Hematopoietic multipotent progenitor cell treated with erythropoietin and hydrocortisone succinate and interleukin-3 and kit ligand, for 6 days (in vitro differentiated cells): Measurements from ENCODE around the gene QRICH1.

Experiments used
- DNase-seq: peaks from one replicate; pipeline ENCODE4 v3.0.0-alpha.2; 2015

Gene QRICH1

GRCh38 chr3:48993834-48994233 is 100.0 kb downstream of the QRICH1 start:
- DNase-seq, result no peak

- no peak for DNase-seq
Observed at GRCh38 chr3:48991851-48992545, 101.9 kb downstream of the QRICH1 start.

DNA sequence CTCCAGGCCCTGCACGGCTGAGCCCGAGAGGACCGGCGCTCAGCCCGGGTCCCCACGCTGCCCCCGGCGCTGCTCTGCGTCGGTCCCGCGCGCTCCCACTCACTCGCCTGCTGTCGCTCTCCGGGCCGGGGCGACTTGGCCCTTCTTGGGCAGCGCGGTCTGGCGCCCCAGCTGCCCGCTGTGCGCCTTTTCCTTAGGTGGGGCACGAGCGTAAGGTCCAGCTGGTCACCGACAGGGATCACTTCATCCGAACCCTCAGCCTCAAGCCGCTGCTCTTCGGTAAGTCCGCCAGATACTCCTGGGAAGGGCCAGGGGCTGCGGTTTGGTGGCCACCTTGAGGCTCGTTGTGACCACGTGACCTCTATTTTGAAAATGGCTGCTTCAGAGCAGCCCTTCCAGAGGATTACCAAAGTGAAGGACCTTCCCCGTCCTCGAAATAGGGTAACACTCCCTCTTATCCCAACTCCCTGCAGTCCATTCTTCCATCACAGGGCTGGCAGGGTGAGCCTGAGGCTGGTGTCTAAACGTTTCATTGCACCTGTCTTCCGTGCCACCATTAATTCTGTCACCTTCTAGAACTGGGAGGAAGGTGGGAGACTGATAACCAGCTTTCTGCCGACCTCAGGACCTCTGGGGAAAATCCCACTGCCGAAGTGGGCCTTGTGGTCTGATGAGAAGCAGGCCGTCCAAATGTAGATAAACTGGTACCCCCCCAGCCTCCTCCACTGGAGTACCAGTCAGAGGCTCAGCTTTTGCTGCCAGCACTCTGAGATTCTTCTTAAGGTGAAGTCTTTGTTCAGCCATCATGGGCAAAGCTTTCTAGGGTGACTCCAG is 103.0 kb downstream of the QRICH1 start:
- peak; percentile 74 for DNase-seq

DNA sequence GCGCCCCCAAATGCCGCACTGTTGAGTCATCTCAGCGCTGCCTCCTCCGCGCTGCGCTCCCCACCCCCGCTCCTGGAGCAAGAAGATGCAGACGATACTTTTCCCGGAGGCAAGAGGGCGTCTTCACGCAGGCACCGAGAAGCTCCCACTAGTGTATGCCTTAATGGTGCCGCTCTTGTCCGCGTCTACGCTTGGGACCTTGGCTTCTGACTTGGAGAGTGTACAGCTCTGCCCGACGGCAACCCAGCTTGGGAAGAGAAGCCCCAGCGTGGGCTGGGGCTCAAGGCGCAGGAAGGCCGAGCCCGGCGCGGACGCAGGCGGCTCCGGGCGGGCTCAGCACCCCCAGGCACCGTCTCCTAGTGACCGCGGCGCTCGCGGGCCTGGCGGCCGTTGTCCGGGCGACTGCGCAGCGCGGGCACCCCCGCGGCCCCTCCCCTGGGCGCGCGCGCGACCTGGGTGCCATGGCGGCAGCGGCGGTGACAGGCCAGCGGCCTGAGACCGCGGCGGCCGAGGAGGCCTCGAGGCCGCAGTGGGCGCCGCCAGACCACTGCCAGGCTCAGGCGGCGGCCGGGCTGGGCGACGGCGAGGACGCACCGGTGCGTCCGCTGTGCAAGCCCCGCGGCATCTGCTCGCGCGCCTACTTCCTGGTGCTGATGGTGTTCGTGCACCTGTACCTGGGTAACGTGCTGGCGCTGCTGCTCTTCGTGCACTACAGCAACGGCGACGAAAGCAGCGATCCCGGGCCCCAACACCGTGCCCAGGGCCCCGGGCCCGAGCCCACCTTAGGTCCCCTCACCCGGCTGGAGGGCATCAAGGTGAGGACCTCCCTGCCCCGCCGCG is 103.9 kb downstream of the QRICH1 start, which contains the start of gene P4HTM:
Gene P4HTM, plus strand, starts transcription at position 446 of the 840 bp plus-strand sequence. Its CDS starts 16 bp downstream, at position 462.
- peak; percentile 92 for DNase-seq

DNA sequence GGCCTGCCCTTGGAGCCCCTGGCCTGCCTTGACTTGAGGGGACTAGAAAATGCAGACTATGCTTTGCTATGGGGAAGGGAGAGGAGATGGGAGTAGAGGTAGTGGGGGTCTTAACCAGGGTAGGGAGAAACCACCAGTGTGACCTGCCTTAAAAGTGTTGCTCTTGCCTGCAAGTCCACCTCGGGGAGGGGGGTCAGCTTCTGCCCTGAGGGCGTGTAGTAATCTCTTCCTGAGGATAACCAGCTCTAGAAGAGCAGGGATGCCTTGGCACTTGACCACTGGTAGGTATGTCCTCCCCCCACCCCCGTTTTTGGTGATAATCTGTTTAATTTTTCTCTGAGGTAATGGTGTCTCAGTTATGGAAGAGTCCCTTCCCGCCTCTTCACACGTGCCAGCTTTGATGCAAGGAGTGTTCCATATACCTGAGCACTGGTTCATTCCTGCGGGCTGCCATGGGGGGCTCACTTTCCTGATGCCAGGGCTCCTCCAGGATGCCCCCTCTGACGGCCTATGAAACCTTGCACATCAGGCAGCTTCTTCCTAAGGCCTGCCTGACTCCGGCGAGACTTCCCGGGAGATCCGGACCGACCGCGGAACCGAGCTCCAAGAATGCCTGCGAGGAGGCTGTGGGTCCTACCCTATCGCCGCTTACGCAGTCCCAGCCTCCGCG is 104.6 kb downstream of the QRICH1 start:
- peak; percentile 41 for DNase-seq

GRCh38 chr3:48985831-48986376 is 108.0 kb downstream of the QRICH1 start:
- no peak for DNase-seq

DNA sequence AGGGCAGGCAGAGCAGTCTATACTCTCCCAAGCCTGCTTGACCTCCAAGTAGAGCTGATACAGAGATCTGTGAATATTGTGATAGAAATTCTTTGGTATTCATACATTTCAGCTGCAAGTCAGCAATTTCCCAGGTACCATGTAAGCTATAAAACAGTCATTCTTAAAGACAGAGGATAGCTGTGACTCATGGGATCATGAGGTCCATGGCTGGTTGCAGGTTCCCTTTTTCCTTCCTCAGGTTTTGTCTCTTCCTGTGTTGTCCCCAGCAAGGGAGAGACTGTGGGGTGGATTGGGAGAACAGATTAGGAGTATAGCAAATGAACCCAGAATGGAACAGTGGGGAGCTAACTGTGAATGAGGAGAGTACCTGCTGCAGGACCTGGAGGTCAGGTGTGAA is 109.2 kb downstream of the QRICH1 start:
- no peak for DNase-seq

DNA sequence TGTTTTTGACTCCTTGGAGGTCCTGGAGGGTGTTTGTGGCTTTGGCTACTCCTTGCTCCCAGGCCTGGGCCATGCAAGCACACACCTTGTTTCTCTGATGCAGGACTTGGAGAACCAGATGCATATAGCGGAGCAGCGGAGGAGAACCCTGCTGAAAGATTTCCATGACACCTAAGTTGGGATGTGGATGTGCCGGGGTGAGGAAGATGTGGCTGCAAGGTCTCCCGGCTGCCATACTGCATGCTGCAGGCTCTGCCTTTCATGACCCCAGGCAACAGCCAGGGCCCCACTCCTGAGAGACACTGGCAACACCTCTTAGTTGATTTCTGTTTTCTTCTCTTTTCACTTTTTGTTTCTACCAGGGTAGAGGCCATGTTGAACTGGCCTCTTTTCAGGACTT is 110.8 kb downstream of the QRICH1 start:
- DNase-seq, result no peak

GRCh38 chr3:48982686-48983085 is 111.2 kb downstream of the QRICH1 start:
- no peak for DNase-seq

DNA sequence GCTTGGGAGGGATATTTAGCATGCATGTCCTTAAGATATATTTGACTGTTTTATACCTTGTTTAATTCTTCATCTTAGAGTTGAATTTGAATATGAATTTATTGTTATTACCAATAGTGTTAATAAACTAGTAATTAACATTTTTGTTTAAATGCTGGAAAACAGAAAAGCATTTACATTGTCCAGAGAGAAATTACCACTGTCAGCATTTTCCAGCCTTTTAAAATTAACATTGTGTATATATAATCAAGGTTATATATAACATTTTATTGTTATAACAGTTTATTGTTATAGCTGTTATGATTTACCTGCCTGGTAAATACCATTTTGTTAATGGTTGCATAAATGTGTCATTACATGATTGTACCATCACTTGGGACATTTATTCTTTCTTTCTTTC is 111.9 kb downstream of the QRICH1 start:
- DNase-seq, result no peak

DNA sequence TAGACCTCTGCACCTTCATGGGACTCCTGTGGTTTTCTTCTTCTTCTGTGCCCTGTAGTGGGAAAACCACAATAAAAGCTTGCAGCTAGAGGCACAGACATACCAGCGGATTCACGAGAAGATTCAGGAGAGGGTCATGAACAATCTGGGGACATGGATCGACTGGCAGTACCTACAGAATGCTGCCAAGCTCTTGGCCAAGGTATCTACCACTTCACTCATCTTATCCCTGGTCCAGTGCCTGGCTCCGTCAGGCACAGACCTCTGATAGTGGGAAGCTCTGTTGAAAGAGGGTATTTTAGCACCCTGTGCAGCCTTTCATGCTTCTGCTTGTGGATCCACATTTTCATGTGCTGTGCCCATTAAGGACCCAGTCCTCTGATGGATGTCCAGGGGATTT is 113.6 kb downstream of the QRICH1 start:
- DNase-seq, result no peak
